GM19438 (cell line): ENCODE data around the gene PROSER2.
"Not testable (repeated sequence)": the region's sequence is repeated elsewhere in the genome, so short reads cannot be mapped to it uniquely, and the experiment has no call there.

Experiments used
- ATAC-seq: cut with Tn5 transposase; IDR thresholded peaks from one replicate; pipeline ENCODE4 v1.9.1; 2021; ENCODE audit warnings: low read depth; ENCODE audit not compliant: unreplicated experiment

Gene PROSER2

DNA sequence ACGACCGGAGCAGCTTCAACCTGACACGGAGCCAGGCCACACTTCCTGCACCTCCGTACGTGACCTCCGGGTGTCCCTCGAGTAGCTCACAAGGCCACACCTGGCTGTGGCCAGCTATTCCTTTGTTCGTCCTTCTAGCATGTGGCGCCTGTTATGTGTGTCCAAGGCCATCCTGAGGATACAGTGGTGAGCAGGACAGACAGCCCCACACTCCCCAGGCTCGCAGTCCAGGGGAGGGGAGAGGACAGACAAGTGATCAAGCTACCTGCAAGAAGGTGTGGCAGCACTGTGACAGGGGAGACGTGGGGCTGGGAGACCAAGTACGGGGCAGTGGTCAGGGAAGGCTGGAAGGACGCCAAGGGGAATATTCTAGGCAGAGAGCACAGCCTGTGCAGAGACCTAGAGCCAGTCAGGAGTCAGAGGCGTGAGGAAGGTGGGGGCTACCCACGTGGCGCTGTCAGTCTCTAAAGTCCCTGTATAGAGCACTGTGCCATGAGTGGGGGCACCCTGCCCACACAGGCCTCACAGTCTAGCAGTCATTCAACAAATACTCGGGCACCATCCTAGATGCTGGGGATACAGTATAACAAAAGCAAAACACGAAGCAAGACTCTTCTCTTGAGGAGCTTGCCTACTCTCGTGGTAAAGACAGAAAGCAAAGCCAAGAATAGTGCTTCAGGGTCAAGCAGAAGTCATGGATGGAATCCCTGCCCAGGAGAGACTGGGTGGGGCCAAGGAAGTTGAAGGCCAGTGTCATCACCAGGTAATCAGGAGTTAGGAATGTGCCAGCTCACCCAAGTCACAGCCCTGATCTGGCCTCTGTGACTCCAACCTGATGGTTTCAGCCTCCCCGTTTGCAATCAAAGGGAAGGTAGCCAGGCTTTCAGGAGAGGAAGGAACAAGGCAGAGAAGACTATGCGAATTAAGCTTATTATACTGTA lies 58.6 kb downstream of the PROSER2 start:
- no peak for ATAC-seq

GRCh38 chr10:11882646-11883375 lies 59.7 kb downstream of the PROSER2 start:
- no peak for ATAC-seq

DNA sequence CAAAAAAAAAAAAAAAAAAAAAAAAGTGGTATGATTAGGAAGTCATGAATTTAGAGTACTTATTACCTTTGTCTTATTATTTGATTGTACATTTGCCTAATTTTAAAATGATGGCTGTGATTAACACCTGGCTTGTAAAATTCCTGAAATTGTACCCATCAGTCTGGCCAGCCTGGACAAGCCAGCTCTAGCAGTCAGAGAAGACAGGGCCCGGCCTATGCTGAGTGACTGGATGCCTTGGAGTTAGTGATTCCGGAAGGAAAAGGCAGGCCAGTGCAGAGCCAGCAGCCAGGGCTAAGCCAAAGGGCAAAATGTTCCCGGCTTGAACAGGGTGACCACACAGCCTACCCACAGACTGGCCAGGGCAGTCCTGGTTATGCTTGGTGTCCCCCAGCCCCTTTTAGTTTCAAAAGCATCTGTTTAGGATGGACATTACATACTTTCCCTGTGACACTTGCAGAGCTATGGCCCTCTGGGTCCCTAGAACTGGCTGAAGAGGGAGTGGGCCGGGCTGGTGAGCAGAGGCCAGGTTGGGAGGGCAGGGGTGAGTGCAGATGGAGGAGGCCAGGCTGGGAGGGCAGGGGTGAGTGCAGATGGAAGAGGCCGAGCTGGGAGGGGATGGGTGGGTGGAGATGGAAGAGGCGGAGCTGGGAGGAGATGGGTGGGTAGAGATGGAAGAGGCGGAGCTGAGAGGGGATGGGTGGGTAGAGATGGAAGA lies 61.7 kb downstream of the PROSER2 start:
- no peak for ATAC-seq

DNA sequence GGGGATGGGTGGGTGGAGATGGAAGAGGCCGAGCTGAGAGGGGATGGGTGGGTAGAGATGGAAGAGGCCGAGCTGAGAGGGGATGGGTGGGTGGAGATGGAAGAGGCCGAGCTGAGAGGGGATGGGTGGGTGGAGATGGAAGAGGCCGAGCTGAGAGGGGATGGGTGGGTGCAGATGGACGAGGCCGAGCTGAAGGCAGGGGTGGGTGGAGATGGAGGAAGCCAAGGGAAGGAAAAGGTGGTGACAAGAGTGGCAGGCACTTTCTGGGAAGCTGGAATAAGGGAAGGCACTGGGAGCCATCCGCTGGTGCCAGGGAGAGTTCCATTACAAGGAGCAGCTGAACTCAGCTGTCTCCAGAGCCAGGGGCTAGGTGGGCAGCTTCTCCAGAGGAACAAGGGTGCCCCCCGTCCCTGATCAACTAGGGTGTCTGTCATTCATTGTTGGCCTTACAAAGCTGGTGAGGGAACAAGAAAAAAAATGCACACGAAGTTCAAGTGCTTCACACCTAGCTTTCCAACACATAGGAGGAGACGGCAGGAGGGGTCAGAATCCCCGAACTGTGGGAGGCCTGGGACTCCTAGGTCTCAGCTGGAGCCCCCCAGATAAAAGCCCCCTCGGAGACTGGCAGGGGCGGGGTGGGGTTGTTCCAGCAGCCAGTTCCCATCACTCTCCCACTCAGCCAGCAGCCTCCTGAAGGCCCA lies 62.4 kb downstream of the PROSER2 start:
- no peak for ATAC-seq

GRCh38 chr10:11886138-11886474 lies 63.0 kb downstream of the PROSER2 start:
- no peak for ATAC-seq

DNA sequence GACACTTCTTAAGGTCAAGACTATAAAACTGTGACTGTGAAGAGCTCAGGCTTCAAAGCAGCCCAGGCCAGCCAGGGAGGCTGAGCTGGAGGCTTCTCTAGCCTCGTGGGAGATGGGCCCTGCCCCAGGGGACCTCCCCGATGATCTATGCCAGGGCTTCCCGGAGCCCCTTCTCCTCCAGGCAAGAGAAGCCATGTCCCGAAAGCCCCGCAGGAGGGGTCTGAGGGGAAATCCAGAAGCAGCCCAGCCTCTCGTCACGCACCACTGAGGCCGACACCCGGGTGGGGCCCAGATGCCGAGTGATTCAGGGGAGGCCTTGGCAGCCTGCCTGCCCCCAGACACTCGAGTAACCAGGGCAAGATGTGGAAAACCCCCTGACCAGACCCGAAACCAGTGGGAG lies 63.7 kb downstream of the PROSER2 start:
- ATAC-seq, result no peak

- ATAC-seq, result no peak
Measured at GRCh38 chr10:11887381-11888227, 64.4 kb downstream of the PROSER2 start.

DNA sequence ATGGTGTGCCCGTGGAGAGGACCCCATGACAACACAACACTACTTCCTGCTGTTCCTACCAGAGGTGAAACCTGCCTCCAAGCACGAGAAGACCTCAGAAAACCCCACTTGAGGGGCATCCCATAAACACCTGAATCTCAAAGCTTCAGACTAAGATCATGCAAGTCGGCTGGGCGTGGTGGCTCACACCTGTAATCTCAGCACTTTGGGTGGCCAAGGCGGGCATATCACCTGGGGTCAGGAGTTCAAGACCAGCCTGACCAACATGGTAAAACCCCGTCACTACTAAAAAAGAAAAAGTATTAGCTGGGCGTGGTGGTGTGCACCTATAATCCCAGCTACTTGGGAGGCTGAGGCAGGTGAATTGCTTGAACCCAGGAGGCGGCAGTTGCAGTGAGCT lies 66.1 kb downstream of the PROSER2 start:
- ATAC-seq, result not testable (repeated sequence)

DNA sequence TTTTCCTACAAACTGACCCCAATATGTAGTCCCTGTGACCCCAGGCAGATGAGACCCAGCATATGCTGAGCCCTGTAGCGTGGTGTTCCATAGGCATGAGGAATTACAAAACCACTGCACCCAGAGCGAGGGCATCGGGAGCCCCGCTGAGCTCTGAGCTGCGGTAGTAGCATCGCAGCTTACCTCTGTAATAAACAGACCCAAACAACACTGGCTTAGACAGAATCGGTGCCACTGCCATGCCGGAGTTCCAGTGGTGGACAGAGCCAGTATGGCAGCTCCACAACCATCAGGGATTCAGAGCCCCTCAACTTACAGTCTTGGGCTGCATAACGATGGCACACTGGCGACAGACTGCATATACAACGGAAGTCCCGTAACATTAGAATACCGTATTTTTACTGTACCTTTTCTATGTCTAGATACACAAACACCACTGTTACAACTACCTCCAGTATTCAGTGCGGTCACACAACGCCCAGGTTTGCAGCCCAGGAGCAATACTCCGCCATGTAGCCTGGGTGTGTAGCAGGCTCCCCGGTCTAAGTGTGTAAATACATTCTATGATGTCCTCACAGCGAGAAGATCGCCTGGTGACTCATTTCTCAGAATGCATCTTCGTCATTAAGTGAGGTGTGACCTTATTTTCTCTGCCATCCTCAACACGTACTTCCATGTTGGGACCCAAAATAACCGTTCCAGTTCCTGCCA lies 68.8 kb downstream of the PROSER2 start:
- no peak for ATAC-seq

- ATAC-seq, result no peak
Measured at GRCh38 chr10:11893749-11894278, 70.7 kb downstream of the PROSER2 start.

- ATAC-seq, result no peak
Measured at GRCh38 chr10:11894381-11895107, 71.4 kb downstream of the PROSER2 start.

DNA sequence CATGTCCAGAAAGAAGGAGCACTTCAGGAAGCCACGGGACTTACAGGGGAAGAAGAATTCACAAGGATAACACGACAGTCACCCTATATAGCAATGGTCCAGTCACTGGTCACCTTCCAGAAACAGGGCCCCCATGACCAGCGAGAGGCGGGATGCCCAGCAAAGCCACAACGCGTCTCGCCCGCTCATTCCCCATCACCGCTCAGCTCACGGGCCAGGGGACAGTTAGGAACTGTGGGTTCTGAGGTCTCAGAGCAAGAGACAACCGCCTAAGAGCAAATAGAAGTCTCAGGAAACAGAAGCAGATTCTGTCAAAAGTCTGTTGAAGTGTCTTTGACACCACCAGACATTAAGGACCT lies 71.9 kb downstream of the PROSER2 start:
- no peak for ATAC-seq

GRCh38 chr10:11895598-11895997 lies 72.4 kb downstream of the PROSER2 start:
- no peak for ATAC-seq

DNA sequence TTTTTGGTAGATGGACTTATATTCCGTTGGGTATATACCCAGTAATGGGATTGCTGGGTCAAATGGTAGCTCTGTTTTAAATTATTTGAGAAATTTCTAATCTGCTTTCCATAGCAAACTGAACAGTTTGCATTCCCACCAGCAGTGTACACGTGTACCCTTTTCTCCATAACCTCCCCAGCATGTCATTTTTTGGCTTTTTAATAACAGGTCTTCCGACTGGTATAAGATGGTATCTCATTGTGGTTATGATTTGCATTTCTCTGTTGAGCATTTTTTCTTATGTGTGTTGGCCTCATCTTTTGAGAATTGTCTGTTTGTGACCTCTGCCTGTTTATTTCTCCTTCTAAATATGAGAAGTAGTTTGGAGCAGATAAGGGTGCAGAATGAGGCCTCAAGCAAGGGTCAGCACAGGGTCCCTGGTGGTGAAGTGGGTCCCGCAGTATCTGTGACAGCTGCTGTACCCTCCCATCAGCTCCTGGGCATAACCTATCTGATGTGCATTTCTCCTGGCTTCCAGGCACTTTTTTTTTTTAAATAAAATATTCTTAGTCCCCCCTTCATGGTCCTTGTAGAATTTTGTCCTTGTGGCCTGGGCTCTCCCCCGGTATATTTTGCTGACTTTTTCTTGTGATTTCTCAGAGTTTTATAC lies 73.5 kb downstream of the PROSER2 start:
- ATAC-seq, result no peak

DNA sequence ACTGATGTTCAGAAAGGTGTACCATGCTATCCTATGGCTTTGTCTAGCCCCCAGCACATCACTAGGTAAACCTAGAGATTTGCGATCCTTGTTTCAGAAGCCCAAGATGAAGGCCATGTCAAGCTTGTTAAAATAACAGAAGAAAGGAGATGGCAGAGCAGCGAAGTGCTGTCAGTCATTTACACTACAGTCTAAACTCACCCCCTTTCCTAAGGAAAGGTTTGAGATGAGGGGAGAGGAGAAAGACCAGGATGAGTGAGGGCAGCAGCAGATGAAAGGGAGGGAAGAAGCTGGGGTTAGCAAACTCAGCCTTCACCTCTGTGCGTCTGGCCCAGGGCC lies 74.8 kb downstream of the PROSER2 start:
- no peak for ATAC-seq

- ATAC-seq, result no peak
Measured at GRCh38 chr10:11898372-11899066, 75.4 kb downstream of the PROSER2 start.
